GM12872 (cell line): ENCODE measurements around the gene CCDC18.

Source experiments
- TF ChIP-seq, protein P1 (sequence below): IDR thresholded peaks from 3 replicates; pipeline ENCODE4 v1.5.1; 2011; ENCODE audit warnings: low read depth, mild to moderate bottlenecking, low read length, moderate library complexity; ENCODE audit not compliant: insufficient read depth

CCDC18 gene, protein sequence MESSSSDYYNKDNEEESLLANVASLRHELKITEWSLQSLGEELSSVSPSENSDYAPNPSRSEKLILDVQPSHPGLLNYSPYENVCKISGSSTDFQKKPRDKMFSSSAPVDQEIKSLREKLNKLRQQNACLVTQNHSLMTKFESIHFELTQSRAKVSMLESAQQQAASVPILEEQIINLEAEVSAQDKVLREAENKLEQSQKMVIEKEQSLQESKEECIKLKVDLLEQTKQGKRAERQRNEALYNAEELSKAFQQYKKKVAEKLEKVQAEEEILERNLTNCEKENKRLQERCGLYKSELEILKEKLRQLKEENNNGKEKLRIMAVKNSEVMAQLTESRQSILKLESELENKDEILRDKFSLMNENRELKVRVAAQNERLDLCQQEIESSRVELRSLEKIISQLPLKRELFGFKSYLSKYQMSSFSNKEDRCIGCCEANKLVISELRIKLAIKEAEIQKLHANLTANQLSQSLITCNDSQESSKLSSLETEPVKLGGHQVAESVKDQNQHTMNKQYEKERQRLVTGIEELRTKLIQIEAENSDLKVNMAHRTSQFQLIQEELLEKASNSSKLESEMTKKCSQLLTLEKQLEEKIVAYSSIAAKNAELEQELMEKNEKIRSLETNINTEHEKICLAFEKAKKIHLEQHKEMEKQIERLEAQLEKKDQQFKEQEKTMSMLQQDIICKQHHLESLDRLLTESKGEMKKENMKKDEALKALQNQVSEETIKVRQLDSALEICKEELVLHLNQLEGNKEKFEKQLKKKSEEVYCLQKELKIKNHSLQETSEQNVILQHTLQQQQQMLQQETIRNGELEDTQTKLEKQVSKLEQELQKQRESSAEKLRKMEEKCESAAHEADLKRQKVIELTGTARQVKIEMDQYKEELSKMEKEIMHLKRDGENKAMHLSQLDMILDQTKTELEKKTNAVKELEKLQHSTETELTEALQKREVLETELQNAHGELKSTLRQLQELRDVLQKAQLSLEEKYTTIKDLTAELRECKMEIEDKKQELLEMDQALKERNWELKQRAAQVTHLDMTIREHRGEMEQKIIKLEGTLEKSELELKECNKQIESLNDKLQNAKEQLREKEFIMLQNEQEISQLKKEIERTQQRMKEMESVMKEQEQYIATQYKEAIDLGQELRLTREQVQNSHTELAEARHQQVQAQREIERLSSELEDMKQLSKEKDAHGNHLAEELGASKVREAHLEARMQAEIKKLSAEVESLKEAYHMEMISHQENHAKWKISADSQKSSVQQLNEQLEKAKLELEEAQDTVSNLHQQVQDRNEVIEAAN (N-terminal part only)

DNA sequence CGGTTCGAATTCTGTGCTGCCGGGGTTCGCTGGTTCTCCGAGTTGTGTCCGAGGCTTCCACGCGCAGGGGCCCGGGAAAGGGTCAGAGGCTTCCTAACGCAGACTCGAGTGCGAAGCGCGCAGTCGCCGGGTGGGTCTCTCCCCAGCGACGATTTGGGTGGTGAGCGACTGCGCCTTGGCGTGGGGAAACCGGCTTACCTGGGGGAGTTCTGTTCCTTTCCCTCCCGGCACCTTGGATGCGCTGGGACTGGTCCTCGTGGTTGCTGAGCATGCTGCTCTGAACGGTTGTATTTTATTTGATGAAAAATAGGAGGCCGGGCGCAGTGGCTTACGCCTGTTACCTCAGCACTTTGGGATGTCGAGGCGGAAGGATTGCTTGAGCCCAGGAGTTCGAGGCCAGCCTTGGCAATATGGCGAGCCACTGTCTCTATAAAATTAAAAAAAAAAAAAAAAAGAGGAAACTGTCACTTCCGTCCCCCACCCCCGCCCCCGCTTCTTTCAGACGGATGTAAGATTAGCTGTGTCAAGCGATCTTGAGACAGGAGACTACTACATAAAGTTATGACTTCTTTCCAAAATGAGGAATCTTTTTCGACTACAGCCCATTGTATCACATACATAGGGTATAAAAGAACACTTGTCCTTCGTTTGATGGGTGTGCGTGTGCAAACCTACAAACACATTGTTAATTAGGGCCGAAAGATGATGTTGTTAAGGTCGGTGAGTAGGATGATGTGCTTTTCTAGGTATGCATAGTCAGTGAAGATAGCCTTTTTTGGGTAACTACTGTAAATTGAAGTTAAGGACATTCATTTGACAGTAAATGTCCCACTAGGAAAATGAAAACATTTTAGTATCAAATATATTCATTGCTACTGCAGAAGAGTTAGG lies at the start of gene CCDC18:
CCDC18 (plus strand) TSS at position 2 of the 891 bp plus-strand sequence. CDS start 2,638 bp downstream, outside the sequence.
- TF ChIP-seq, protein P1, sequence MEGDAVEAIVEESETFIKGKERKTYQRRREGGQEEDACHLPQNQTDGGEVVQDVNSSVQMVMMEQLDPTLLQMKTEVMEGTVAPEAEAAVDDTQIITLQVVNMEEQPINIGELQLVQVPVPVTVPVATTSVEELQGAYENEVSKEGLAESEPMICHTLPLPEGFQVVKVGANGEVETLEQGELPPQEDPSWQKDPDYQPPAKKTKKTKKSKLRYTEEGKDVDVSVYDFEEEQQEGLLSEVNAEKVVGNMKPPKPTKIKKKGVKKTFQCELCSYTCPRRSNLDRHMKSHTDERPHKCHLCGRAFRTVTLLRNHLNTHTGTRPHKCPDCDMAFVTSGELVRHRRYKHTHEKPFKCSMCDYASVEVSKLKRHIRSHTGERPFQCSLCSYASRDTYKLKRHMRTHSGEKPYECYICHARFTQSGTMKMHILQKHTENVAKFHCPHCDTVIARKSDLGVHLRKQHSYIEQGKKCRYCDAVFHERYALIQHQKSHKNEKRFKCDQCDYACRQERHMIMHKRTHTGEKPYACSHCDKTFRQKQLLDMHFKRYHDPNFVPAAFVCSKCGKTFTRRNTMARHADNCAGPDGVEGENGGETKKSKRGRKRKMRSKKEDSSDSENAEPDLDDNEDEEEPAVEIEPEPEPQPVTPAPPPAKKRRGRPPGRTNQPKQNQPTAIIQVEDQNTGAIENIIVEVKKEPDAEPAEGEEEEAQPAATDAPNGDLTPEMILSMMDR: no peak

DNA sequence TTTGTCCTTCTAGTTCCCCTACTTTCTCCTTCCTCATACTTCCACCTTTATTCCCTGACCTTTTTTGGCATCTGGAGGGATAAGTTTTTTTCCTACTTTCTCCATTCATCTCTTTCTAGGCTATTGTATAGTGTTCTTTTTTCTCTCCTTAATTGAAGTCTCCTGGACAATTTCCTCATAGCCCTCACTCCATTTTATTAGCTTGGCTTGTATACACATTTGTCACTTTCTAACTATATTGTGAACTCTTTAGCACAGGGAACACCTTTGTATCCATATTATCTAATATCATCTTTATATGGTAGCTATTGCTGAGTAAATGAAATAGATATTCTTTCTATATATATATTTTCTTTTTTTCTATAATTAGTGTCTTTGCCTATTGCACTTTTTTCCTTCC lies 47.9 kb upstream of the CCDC18 start:
- TF ChIP-seq, protein P1: no peak

DNA sequence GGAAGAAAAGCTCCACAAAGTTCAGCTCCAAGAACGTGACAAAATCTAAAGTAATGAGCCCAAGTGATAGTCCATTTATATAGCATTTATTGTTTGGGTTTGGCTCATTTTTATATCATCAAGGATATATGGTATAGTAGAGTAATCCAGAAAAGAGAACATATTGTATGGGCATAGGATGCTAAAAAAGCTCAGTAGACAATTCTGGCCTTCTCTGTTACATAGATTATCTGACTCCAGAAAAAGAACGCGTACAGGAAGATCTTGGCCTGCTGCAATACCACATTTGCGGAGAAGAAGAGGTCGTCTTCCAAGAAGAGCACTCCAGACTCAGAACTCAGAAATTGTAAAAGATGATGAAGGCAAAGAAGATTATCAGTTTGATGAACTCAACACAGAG lies 44.1 kb upstream of the CCDC18 start:
- TF ChIP-seq, protein P1: no peak

DNA sequence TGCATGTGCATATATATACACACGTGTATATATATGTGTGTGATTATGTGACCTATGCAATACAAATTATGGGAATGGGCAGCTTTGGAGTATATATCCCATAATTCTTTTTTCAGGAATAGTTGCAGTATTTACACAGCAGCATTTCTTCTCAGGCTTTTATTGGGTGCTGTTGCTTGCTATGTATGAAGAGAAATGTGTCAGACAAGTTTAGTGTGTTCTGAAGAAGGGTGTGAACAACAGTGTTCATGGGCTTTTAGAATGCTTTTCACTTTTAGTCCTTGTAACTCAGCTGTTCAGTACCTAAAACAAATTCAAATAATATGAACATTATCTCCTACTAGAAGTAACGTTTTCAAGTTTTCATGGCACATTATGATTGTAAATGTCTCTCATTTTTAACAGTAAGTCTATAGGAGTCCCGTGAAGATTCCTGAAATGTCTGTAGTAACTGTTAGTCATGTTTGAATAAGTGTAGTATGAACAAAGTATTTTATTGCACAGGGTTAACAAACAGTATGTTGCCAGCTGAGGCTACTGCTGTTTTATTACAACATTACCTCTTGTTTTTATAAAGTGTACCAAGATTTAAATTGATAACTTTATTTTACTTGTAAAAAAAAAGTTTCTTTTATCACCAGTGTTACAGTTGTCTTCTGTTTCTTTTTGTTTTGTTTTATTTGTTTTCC lies 42.8 kb upstream of the CCDC18 start:
- TF ChIP-seq, protein P1: no peak

DNA sequence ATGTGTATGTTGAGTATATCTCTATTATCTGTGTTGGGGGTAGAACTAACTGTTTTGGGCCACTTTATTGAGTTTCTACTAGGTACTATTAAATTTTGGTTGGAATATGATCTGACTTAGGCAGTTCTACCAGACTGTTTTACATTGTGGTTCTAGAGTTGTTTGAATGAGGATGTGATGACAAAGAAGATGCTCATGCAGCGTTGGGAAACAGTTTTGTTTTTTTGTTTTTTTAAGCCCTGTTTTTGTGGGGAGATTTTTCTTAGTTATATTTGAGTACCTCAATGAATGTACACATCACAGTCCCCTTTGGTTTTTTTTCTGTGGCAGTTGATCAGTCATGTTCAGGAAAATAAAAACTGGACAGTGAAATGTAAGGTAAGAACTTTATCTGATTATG lies 40.4 kb upstream of the CCDC18 start:
- TF ChIP-seq, protein P1: no peak

DNA sequence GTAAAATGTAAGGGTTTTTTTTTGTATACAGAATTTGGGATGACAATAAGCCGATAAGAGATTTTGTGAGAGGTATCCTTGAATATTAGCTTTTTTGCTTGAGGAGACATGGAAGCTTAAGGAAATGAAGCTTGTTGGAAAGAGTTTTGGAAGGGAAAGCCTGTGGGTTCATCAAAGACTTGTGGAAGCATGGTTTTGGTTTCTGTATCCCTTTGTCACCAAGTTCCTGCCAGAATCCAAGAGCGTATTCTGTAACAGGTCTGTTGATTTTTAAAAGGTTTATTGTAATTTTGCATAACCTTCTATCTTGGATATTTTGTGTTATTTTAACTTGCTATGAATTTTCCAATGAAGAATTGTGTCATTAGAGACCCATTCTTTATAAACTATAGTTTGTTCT lies 38.4 kb upstream of the CCDC18 start:
- TF ChIP-seq, protein P1: no peak
